HepG2 (cell line): ENCODE measurements around the gene NEK5. TPM values are rescaled to one million over a fixed set of nuclear protein-coding genes. Genes with fewer than 3 reads are reported as not detected.

Experiments used
- ATAC-seq: fragments of 200-7000 bp; cut with Tn5 transposase; 3 replicates; pipeline ENCODE4 v1.9.1; 2020; ENCODE audit warnings: mild to moderate bottlenecking, moderate library complexity
- BruUV-seq: library from RNA; stranded (reverse); fragments of 400-500 nt; replicated peaks from 2 replicates; lab custom pipeline; 2021; lab: Mats Ljungman, UMichigan
- CTCF ChIA-PET: fragments of 300-600 bp; formaldehyde crosslinking; extraction: SDS; loops from one replicate; lab custom pipeline; 2021; ENCODE audit warnings: low total read pairs, inconsistent platforms, low intra/inter-chr PET ratio; lab: Yijun Ruan, JAX
- POLR2A ChIA-PET: fragments of 350-600 bp; sonication (Branson Sonifier 250); formaldehyde crosslinking; loops from one replicate; lab custom pipeline; 2020; ENCODE audit warnings: antibody characterized with exemption, inconsistent platforms; lab: Yijun Ruan, JAX
- DNase-seq: peaks from one replicate; pipeline ENCODE4 v3.0.0-alpha.2; 2015; ENCODE audit warnings: low spot score
- FAIRE-seq: peaks from 3 replicates; lab custom pipeline; 2011; peaks lifted over from hg19 to GRCh38; lab: Jason Lieb, UNC
- H2AFZ ChIP-seq: one replicate; pipeline ENCODE4 v1.6.1; 2011; ENCODE audit warnings: low read length, inconsistent platforms
- H3K27ac ChIP-seq: fragments of 300-600 bp; 3 replicates; pipeline ENCODE4 v1.8.0; 2011; ENCODE audit warnings: mixed run types, mild to moderate bottlenecking, mixed read lengths, low read length, inconsistent platforms; ENCODE audit not compliant: insufficient read depth; ENCODE audit errors: extremely low read length
- H3K27me3 ChIP-seq, 2 experiments: fragments of 200-600 bp in 1 of 2; 2 replicates in 1 of 2; 3 replicates in 1 of 2; pipeline versions ENCODE4 v1.6.0 to v1.8.0; 2011; ENCODE audit warnings: low read length in 2 of 2, mild to moderate bottlenecking in 2 of 2, moderate library complexity in 2 of 2, inconsistent platforms in 1 of 2; ENCODE audit not compliant: insufficient read depth in 2 of 2, control insufficient read depth in 1 of 2
- H3K36me3 ChIP-seq, 2 experiments: fragments of 200-600 bp in 1 of 2; replicated peaks in 1 of 2; 2 replicates in 1 of 2; 3 replicates in 1 of 2; pipeline versions ENCODE4 v1.5.1 to v1.8.0; 2011; ENCODE audit warnings: low read length in 2 of 2, inconsistent platforms in 1 of 2; ENCODE audit not compliant: insufficient read depth in 2 of 2, control insufficient read depth in 1 of 2
- H3K4me1 ChIP-seq: 2 replicates; pipeline ENCODE4 v1.5.1; 2012; ENCODE audit warnings: low read length, inconsistent platforms; ENCODE audit not compliant: insufficient read depth
- H3K4me2 ChIP-seq: 2 replicates; pipeline ENCODE4 v1.6.0; 2011; ENCODE audit warnings: low read depth, low read length, inconsistent platforms
- H3K4me3 ChIP-seq, 3 experiments: fragments of 200-600 bp in 1 of 3; sonication (generic), shearing (Covaris generic) in 1 of 3; replicated peaks in 1 of 3; 2 replicates each; pipeline ENCODE4 v1.5.1; 2011 to 2016; ENCODE audit warnings: low read length in 3 of 3, inconsistent platforms in 2 of 3, low read depth in 2 of 3, mild to moderate bottlenecking in 2 of 3, control low read depth in 1 of 3, mixed read lengths in 1 of 3; ENCODE audit not compliant: insufficient read depth in 1 of 3
- H3K79me2 ChIP-seq: one replicate; pipeline ENCODE4 v1.6.1; 2011; ENCODE audit warnings: low read length, inconsistent platforms; ENCODE audit not compliant: insufficient read depth
- H3K9ac ChIP-seq: 2 replicates; pipeline ENCODE4 v1.6.0; 2011; ENCODE audit warnings: mild to moderate bottlenecking, low read depth, low read length, inconsistent platforms; ENCODE audit not compliant: insufficient read depth
- H3K9me3 ChIP-seq: 2 replicates; pipeline ENCODE4 v1.5.1; 2012; ENCODE audit warnings: mild to moderate bottlenecking, low read length
- H4K20me1 ChIP-seq: 2 replicates; pipeline ENCODE4 v1.6.0; 2011; ENCODE audit warnings: inconsistent platforms, mild to moderate bottlenecking, low read length, moderate library complexity; ENCODE audit not compliant: insufficient read depth
- AKAP8 ChIP-seq: sonication (generic); formaldehyde crosslinking; IDR thresholded peaks from 2 replicates; pipeline ENCODE4 v1.5.1; 2020; ENCODE audit warnings: mild to moderate bottlenecking, missing genetic modification reagents
- ESRRA ChIP-seq: sonication (generic); formaldehyde crosslinking; IDR thresholded peaks from 2 replicates; pipeline ENCODE4 v1.5.1; 2020; ENCODE audit warnings: mild to moderate bottlenecking, low read depth, missing genetic modification reagents
- GMEB1 ChIP-seq: sonication (generic); formaldehyde crosslinking; IDR thresholded peaks from 2 replicates; pipeline ENCODE4 v1.5.1; 2020; ENCODE audit warnings: missing genetic modification reagents, mild to moderate bottlenecking, borderline replicate concordance
- MAFK ChIP-seq, 2 experiments: IDR thresholded peaks in 1 of 2; conservative IDR thresholded peaks in 1 of 2; 2 replicates each; pipeline ENCODE4 v1.6.1; 2011; ENCODE audit warnings: improper control_type of control experiment in 2 of 2, low read length in 2 of 2
- REL ChIP-seq: sonication (generic); formaldehyde crosslinking; conservative IDR thresholded peaks from 2 replicates; pipeline ENCODE4 v1.8.0; 2022; ENCODE audit warnings: mild to moderate bottlenecking, missing genetic modification reagents, moderate library complexity
- SALL1 ChIP-seq: sonication (generic); formaldehyde crosslinking; IDR thresholded peaks from 2 replicates; pipeline ENCODE4 v1.8.0; 2022; ENCODE audit warnings: mild to moderate bottlenecking, missing genetic modification reagents
- SKI ChIP-seq: fragments of 450-650 bp; IDR thresholded peaks from one replicate; pipeline ENCODE4 v1.6.1; 2018; ENCODE audit warnings: mild to moderate bottlenecking; ENCODE audit not compliant: partially characterized antibody
- ZFP41 ChIP-seq: sonication (generic); formaldehyde crosslinking; IDR thresholded peaks from 2 replicates; pipeline ENCODE4 v1.4.0; 2020; ENCODE audit warnings: mild to moderate bottlenecking, missing genetic modification reagents, borderline replicate concordance
- ZNF275 ChIP-seq: sonication (generic); formaldehyde crosslinking; IDR thresholded peaks from 2 replicates; pipeline ENCODE4 v1.8.0; 2022; ENCODE audit warnings: missing genetic modification reagents, mild to moderate bottlenecking, inconsistent platforms, borderline replicate concordance
- ZNF710 ChIP-seq: sonication (generic); formaldehyde crosslinking; IDR thresholded peaks from 2 replicates; pipeline ENCODE4 v1.5.0; 2020; ENCODE audit warnings: mild to moderate bottlenecking, missing genetic modification reagents, borderline replicate concordance
- WGBS: methylation state at CpG from one replicate; pipeline ENCODE4 v1.1.6; 2017; ENCODE audit warnings: low lambda C conversion rate; 5-methylcytosine and 5-hydroxymethylcytosine counted together
- in situ Hi-C: cut with HindIII; loops from 2 replicates; pipeline ENCODE4 v1.10.0; 2017; ENCODE audit warnings: low pct_unique_long_range_greater_than_20kb; ENCODE audit not compliant: extremely low pct_ligation_motif_present
- intact Hi-C: fragments of 100-400 bp; cut with micrococcal nuclease; formaldehyde crosslinking; loops from one replicate; pipeline ENCODE4 v1.10.0; 2022; ENCODE audit not compliant: unreplicated experiment
- polyA plus RNA-seq, 8 experiments: library from polyadenylated mRNA; depleted of rRNA in 3 of 8; stranded (reverse) in 7 of 8; unstranded in 1 of 8; fragments of >200 nt; fragmentation: Illumina TruSeq in 4 of 8; extraction: Trizol in 4 of 8; gene quantifications; 2 replicates each; pipeline versions ENCODE4 v1.2.1 to v1.2.3, GENCODE V29; 2011 to 2016; ENCODE audit warnings: low read depth in 4 of 8, missing spikeins in 1 of 8, mixed read lengths in 1 of 8; ENCODE audit not compliant: insufficient read depth in 1 of 8
- total RNA-seq, 5 experiments: library from RNA; depleted of rRNA; stranded (reverse); fragments of >200 nt; fragmentation: Illumina TruSeq; extraction: Trizol; gene quantifications; 2 replicates each; pipeline ENCODE4 v1.2.3, GENCODE V29; 2016; ENCODE audit warnings: low read depth in 1 of 5

The NEK5 gene
- total and polyA plus RNA-seq, 2 of the 13 experiments (the other 11 are each of a cell fraction or from before 2014, with no cell fraction given), result 0.12 to 0.22 TPM

GRCh38 chr13:52127378-52127777, 1.5 kb downstream of the NEK5 start:
- Histone ChIP-seq H3K9me3 (no peaks in the 10 kb centered on the region), H3K4me2 (peak overlapping the region; percentile 86), H4K20me1 (no peaks in the 10 kb centered on the region), H2AFZ (peak overlapping the region; percentile 31), H3K4me1 (peaks cover 14% of the 10 kb centered on the region), H3K27ac (no peak overlapping the region), H3K27me3 (no peaks in the 10 kb centered on the region), H3K4me3 (peak overlapping the region in 2 of 3 experiments; percentile 63 to 76; a peak in 3 of 6 replicates), H3K79me2 (no peaks in the 10 kb centered on the region), H3K36me3 (peaks cover 4 to 16% of the 10 kb centered on the region in 2 experiments; a peak in 4 of 5 replicates), H3K9ac (no peak overlapping the region)
- WGBS, result 45% methylated on average over 6 of the region's 6 CpGs
- DNase-seq (no peak), ATAC-seq (peak; percentile 1; the same call in 2 of the 3 replicates), FAIRE-seq (no peak)
- BruUV-seq, result no TSS peak
- in situ Hi-C loops (loop anchor here (5.0 to 10.0 kb wide), 4 partner anchors 55 to 313 kb away; partner anchors contain the start of genes ALG11 and ATP7B), intact Hi-C loops (loop anchor here (1.0 to 5.0 kb wide), 6 partner anchors 56 to 312 kb away; no protein-coding TSS in a partner anchor)
- CTCF ChIA-PET, result interaction anchor here (0.6 to 3.4 kb wide), 10 partner anchors 56 to 323 kb away, joined by 3 to 28 read pairs (median 8); partner anchors contain the start of genes TMEM272 and VPS36
- POLR2A ChIA-PET, result interaction anchor here (0.9 to 2.2 kb wide), 4 partner anchors 56 to 191 kb away, joined by 3 to 12 read pairs (median 4); no protein-coding TSS in a partner anchor
- peak in 1 of 2 experiments; percentile 33; a peak in 1 of 4 replicates for TF ChIP-seq MAFK (conservative IDR thresholded peaks at IDR 0.05 in 1 of 2, IDR thresholded peaks at IDR 0.05 in 1 of 2; ENCODE audit: low read length in 2 of 2)
- no peak for TF ChIP-seq SKI

GRCh38 chr13:52125547-52125946, 3.3 kb downstream of the NEK5 start:
- Histone ChIP-seq H3K27me3 (no peaks in the 10 kb centered on the region), H2AFZ (no peak overlapping the region), H3K4me2 (no peak overlapping the region), H3K79me2 (no peaks in the 10 kb centered on the region), H3K27ac (no peak overlapping the region), H3K36me3 (no peaks in the 10 kb centered on the region), H3K9ac (no peak overlapping the region), H3K9me3 (no peaks in the 10 kb centered on the region), H3K4me1 (peaks cover 14% of the 10 kb centered on the region), H3K4me3 (no peak overlapping the region), H4K20me1 (no peaks in the 10 kb centered on the region)
- ATAC-seq, result no peak
- DNase-seq, result no peak
- intact Hi-C loops (loop anchor here (5.0 kb wide), 1 partner anchor 168 kb away; no protein-coding TSS in a partner anchor), in situ Hi-C loops (loop anchor here (5.0 to 10.0 kb wide), 4 partner anchors 53 to 311 kb away; partner anchors contain the start of genes ALG11 and ATP7B)
- no TSS peak for BruUV-seq
- WGBS, result 89% methylated on average over 3 of the region's 3 CpGs
- ChIA-PET POLR2A (no interaction called here), CTCF (no interaction called here)
- FAIRE-seq, result no peak
- TF ChIP-seq ZFP41 (CRISPR knock-in tag) (no peak), ZNF275 (CRISPR knock-in tag) (no peak), ZNF710 (CRISPR knock-in tag) (no peak), ESRRA (CRISPR knock-in tag) (no peak), REL (no peak), GMEB1 (CRISPR knock-in tag) (no peak), SALL1 (CRISPR knock-in tag) (no peak), AKAP8 (CRISPR knock-in tag) (no peak)
